GM19463 (cell line): ENCODE results near the gene RNU6-9.
"Not testable (repeated sequence)": the region's sequence is repeated elsewhere in the genome, so short reads cannot be mapped to it uniquely, and the experiment has no call there.

Experiments
- ATAC-seq: cut with Tn5 transposase; IDR thresholded peaks from one replicate; pipeline ENCODE4 v1.9.1; 2021; ENCODE audit warnings: mild to moderate bottlenecking, moderate library complexity; ENCODE audit not compliant: unreplicated experiment

RNU6-9 gene

GRCh38 chr19:892894-893689 is at the start of gene RNU6-9, which contains the start of gene MED16:
Gene RNU6-9 (plus strand): TSS chr19:893484.
Gene MED16 (minus strand): TSS chr19:893187. CDS start chr19:891131, 2,056 bp downstream.
- peak; percentile 87 for ATAC-seq

GRCh38 chr19:843836-844545 is 49.3 kb upstream of the RNU6-9 start:
- ATAC-seq, result no peak

GRCh38 chr19:844546-844971 is 48.7 kb upstream of the RNU6-9 start:
- no peak for ATAC-seq

DNA sequence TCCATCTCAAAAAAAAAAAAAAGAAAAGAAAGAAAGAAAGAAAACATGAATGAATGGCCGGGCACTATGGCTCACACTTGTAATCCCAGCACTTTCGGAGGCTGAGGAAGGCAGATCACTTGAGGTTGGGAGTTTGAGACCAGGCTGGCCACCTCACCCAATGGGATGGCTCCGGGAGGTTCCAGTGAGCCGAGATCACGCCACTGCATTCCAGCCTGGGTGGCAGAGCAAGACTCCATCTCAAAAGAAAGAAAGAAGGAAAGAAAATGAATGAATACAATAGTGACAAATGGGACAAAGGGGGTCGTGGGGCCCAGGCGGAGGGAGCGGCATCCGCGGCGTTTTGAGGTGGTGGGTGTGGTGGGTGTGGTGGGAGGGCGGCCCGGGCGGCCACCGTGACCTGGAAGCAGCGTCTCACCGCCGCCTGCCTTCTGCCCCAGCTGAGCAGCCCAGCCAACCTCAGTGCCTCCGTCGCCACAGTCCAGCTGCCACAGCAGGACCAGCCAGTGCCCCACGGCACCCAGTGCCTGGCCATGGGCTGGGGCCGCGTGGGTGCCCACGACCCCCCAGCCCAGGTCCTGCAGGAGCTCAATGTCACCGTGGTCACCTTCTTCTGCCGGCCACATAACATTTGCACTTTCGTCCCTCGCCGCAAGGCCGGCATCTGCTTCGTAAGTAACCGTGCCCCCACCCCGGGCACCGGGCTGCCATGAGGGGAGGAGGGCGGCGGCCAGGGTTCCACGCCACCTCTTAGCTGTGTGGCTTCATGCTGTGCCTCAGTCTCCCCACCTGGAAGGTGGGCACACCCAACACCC is 47.4 kb upstream of the RNU6-9 start:
- ATAC-seq, result no peak

DNA sequence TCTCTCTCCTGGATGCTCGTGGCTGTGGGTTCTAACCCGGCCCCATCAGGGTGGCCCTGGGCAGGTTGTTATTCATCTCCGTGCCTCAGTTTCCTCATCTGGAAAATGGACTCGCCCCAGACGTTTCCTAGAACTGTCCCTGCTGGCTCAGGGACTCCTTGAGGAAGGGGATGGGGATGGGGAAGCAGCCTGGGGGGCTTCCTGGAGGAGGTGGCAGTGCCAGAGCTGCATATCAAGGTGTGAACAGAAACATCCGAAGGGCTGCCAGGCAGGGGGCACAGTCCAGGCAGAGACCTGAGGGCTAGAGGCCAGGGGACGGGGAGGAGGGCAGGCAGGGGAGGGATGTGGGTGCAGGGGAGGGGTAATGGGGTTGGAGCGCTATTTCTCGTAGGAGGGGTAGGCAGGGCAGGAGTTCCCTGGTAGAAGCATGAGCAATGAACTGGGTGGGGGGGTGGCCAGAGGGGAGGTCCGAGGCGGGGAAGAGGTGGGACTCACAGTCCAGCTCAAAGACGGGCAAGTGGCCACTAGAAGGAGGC is 44.8 kb upstream of the RNU6-9 start:
- no peak for ATAC-seq

DNA sequence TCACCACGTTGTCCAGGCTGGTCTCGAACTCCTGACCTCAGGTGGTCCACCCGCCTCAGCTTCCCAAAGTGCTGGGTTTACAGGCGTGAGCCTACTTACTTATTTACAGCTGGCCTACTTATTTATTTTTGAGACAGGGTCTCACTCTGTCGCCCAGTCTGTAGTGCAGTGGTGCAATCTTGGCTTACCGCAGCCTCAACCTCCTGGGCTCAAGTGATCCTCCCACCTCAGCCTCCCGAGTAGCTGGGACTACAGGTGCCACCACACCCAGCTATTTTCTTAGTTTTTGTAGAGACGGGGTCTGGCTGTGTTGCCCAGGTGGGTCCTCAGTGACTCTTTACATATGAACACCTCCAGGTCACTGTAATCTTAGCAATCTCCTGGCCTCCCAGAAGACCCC is 44.1 kb upstream of the RNU6-9 start:
- not testable (repeated sequence) for ATAC-seq

GRCh38 chr19:850221-850978 is 42.9 kb upstream of the RNU6-9 start:
- no peak for ATAC-seq

DNA sequence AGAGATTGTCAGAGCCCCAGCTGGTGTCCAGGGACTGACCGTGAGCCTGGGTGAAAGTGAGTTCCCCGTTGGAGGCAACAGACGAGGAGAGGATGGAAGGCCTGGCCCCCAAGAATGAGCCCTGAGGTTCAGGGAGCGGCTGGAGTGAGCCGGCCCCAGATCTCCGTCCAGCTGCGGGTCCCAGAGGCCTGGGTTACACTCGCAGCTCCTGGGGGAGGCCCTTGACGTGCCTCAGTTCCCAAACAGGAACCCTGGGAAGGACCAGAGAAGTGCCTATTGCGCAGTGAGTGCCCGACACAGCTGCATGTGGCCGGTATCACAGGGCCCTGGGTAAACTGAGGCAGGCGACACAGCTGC is 42.3 kb upstream of the RNU6-9 start:
- ATAC-seq, result no peak

GRCh38 chr19:852136-853013 is 40.9 kb upstream of the RNU6-9 start, which contains the start of gene ELANE:
Gene ELANE (plus strand): TSS chr19:852303. CDS start chr19:852329, 26 bp downstream.
- no peak for ATAC-seq

DNA sequence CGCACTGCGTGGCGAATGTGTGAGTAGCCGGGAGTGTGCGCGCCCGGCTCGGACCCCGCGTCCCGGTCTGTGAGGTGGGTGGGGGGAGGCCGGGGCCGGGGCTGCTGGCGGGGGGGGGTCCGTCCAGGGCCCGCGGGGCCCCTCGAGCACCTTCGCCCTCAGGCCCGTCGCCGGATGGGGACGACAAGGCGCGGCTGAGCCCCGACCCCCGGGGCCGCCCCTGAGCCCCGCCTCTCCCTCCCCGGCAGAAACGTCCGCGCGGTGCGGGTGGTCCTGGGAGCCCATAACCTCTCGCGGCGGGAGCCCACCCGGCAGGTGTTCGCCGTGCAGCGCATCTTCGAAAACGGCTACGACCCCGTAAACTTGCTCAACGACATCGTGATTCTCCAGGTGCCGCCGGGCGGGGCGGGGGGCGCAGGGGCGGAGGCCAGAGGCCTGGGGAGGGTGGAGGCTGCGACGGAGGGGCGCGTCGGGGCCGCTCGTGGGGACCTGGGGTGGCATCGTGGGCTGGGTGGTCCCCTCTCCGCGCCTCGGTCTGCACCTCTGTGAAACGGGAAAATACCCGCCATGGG is 40.2 kb upstream of the RNU6-9 start:
- no peak for ATAC-seq

GRCh38 chr19:853614-854220 is 39.6 kb upstream of the RNU6-9 start:
- ATAC-seq, result not testable (repeated sequence)

DNA sequence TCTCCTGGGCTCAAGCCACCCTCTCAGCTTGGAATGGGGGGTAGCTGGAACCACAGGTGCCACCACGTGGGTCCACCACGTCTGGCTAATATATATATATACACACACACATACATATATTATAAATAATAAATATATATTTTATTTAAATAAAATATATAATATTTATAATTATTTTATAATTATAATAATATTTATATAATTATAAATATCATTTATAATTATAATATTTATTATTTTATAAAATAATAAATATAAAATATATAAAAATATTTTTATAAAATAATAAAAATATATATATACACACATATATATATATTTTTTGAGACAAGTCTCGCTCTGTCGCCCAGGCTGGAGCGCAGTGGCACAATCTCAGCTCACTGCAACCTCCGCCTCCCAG is 38.7 kb upstream of the RNU6-9 start:
- no peak for ATAC-seq

GRCh38 chr19:855142-855541 is 38.1 kb upstream of the RNU6-9 start:
- ATAC-seq, result no peak

GRCh38 chr19:855566-856120 is 37.6 kb upstream of the RNU6-9 start:
- no peak for ATAC-seq

GRCh38 chr19:858284-858683 is 35.0 kb upstream of the RNU6-9 start:
- ATAC-seq, result no peak

GRCh38 chr19:858868-859843 is 34.1 kb upstream of the RNU6-9 start, which contains the start of gene CFD:
Gene CFD (plus strand): TSS chr19:859664. CDS start chr19:859690, 26 bp downstream.
- no peak for ATAC-seq
